GM10266 (cell line): ENCODE data around the gene RCOR2.

Experiments
- DNase-seq: peaks from one replicate; pipeline ENCODE4 v3.0.0; 2012; ENCODE audit errors: extremely low spot score
- CTCF ChIP-seq: IDR thresholded peaks from 2 replicates; pipeline ENCODE4 v1.5.1; 2012; ENCODE audit warnings: mild to moderate bottlenecking, low read depth; ENCODE audit not compliant: control insufficient read depth, insufficient read depth; ENCODE audit errors: missing control alignments

RCOR2 gene

GRCh38 chr11:63917692-63918506, 935 bp upstream of the RCOR2 start:
- peak; percentile 62 for DNase-seq
- TF ChIP-seq CTCF: no peak

- peak; percentile 79 for DNase-seq
- TF ChIP-seq CTCF: peak; percentile 63
These were observed 765 bp downstream of the RCOR2 start for GRCh38 chr11:63915961-63916836.

- peak; percentile 42 for DNase-seq
- no peak for TF ChIP-seq CTCF
These were observed 1.9 kb downstream of the RCOR2 start for GRCh38 chr11:63914896-63915691.

- no peak for TF ChIP-seq CTCF
- DNase-seq: peak; percentile 40
These were observed 2.8 kb downstream of the RCOR2 start for GRCh38 chr11:63913866-63914830.

- TF ChIP-seq CTCF: no peak
- peak; percentile 24 for DNase-seq
These were observed 4.3 kb downstream of the RCOR2 start for GRCh38 chr11:63912678-63913077.

- DNase-seq: no peak
- no peak for TF ChIP-seq CTCF
These were observed 5.1 kb downstream of the RCOR2 start for GRCh38 chr11:63911876-63912275.
